ENCODE data around the gene DDC. TPM values are rescaled to one million over a fixed set of nuclear protein-coding genes. Genes with fewer than 3 reads are reported as not detected.
A peak's percentile ranks its signal among the peaks of the same experiment; 100 is the strongest.
"Not testable (repeated sequence)": the region's sequence is repeated elsewhere in the genome, so short reads cannot be mapped to it uniquely, and the experiment has no call there.

DDC gene
- total RNA-seq, 1 experiment from 2014 or later = not detected

- no peak for DNase-seq (ENCODE audit: extremely low read depth, low read depth)
Measured at GRCh38 chr7:50466815-50467585, 98.2 kb downstream of the DDC start.

- DNase-seq (ENCODE audit: extremely low read depth, low read depth) = no peak
Measured at GRCh38 chr7:50463035-50463434, 102.2 kb downstream of the DDC start.

GRCh38 chr7:50462361-50462760 is 102.8 kb downstream of the DDC start:
- DNase-seq (ENCODE audit: extremely low read depth, low read depth) = no peak

- DNase-seq (ENCODE audit: extremely low read depth, low read depth) = no peak
Measured at GRCh38 chr7:50461695-50462094, 103.5 kb downstream of the DDC start.

GRCh38 chr7:50459183-50459582 is 106.0 kb downstream of the DDC start:
- DNase-seq (ENCODE audit: extremely low read depth, low read depth) = not testable (repeated sequence)

GRCh38 chr7:50458651-50459050 is 106.6 kb downstream of the DDC start:
- DNase-seq (ENCODE audit: extremely low read depth, low read depth) = not testable (repeated sequence)

- no peak for DNase-seq (ENCODE audit: extremely low read depth, low read depth)
Measured at GRCh38 chr7:50456371-50457123, 108.7 kb downstream of the DDC start.

GRCh38 chr7:50455658-50456057 is 109.5 kb downstream of the DDC start:
- DNase-seq (ENCODE audit: extremely low read depth, low read depth) = no peak

- no peak for DNase-seq (ENCODE audit: extremely low read depth, low read depth)
Measured at GRCh38 chr7:50454968-50455367, 110.2 kb downstream of the DDC start.

- no peak for DNase-seq (ENCODE audit: extremely low read depth, low read depth)
Measured at GRCh38 chr7:50450590-50451032, 114.6 kb downstream of the DDC start.

- peak; percentile 33 for DNase-seq (ENCODE audit: extremely low read depth, low read depth)
Measured at GRCh38 chr7:50449881-50450589, 115.2 kb downstream of the DDC start, which contains the start of gene FIGNL1. FIGNL1 (minus strand) TSS chr7:50450350; CDS start chr7:50447287, 3,063 bp downstream.

- DNase-seq (ENCODE audit: extremely low read depth, low read depth) = no peak
Measured at GRCh38 chr7:50449501-50449880, 115.7 kb downstream of the DDC start.

- no peak for DNase-seq (ENCODE audit: extremely low read depth, low read depth)
Measured at GRCh38 chr7:50448823-50449222, 116.4 kb downstream of the DDC start.

GRCh38 chr7:50446542-50446960 is 118.7 kb downstream of the DDC start:
- DNase-seq (ENCODE audit: extremely low read depth, low read depth) = no peak

GRCh38 chr7:50436133-50436806 is 128.9 kb downstream of the DDC start:
- DNase-seq (ENCODE audit: extremely low read depth, low read depth) = no peak

GRCh38 chr7:50431722-50432305 is 133.4 kb downstream of the DDC start:
- no peak for DNase-seq (ENCODE audit: extremely low read depth, low read depth)

- DNase-seq (ENCODE audit: extremely low read depth, low read depth) = no peak
Measured at GRCh38 chr7:50431316-50431715, 133.9 kb downstream of the DDC start.

- no peak for DNase-seq (ENCODE audit: extremely low read depth, low read depth)
Measured at GRCh38 chr7:50428911-50429310, 136.3 kb downstream of the DDC start.

GRCh38 chr7:50427518-50427917 is 137.7 kb downstream of the DDC start:
- DNase-seq (ENCODE audit: extremely low read depth, low read depth) = no peak
